ENCODE results near the gene PRSS58.
A peak's percentile ranks its signal among the peaks of the same experiment; 100 is the strongest.

The PRSS58 gene

GRCh38 chr7:142299237-142299781 is 41.5 kb upstream of the PRSS58 start:
- Histone ChIP-seq H3K4me1 (ENCODE audit: insufficient read depth, low read length) (peaks cover 40% of the 10 kb centered on the region), H3K36me3 (ENCODE audit: insufficient read depth, low read length) (no peaks in the 10 kb centered on the region), H4K20me1 (ENCODE audit: insufficient read depth, low read length) (no peaks in the 10 kb centered on the region), H3K27ac (ENCODE audit: low read length) (no peak overlapping the region), H3K9ac (ENCODE audit: low read depth, low read length) (no peak overlapping the region), H3K9me3 (ENCODE audit: insufficient read depth, low read length, severe bottlenecking) (no peaks in the 10 kb centered on the region), H2AFZ (ENCODE audit: low read depth, low read length) (no peak overlapping the region), H3K4me2 (ENCODE audit: insufficient read depth, low read length) (no peak overlapping the region), H3K27me3 (ENCODE audit: insufficient read depth, low read length, poor library complexity) (no peaks in the 10 kb centered on the region), H3K79me2 (ENCODE audit: insufficient read depth, low read length) (no peaks in the 10 kb centered on the region), H3K4me3 (ENCODE audit: low read depth in 1 of 2, low read length in 2 of 2) (no peak overlapping the region)
- DNase-seq (peak; percentile 21), ATAC-seq (ENCODE audit: insufficient read depth, low read depth) (no peak)
- TF ChIP-seq, protein P1, sequence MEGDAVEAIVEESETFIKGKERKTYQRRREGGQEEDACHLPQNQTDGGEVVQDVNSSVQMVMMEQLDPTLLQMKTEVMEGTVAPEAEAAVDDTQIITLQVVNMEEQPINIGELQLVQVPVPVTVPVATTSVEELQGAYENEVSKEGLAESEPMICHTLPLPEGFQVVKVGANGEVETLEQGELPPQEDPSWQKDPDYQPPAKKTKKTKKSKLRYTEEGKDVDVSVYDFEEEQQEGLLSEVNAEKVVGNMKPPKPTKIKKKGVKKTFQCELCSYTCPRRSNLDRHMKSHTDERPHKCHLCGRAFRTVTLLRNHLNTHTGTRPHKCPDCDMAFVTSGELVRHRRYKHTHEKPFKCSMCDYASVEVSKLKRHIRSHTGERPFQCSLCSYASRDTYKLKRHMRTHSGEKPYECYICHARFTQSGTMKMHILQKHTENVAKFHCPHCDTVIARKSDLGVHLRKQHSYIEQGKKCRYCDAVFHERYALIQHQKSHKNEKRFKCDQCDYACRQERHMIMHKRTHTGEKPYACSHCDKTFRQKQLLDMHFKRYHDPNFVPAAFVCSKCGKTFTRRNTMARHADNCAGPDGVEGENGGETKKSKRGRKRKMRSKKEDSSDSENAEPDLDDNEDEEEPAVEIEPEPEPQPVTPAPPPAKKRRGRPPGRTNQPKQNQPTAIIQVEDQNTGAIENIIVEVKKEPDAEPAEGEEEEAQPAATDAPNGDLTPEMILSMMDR (IDR thresholded peaks at IDR 0.05; ENCODE audit: borderline replicate concordance, extremely low read depth, low read length, poor library complexity, severe bottlenecking), result no peak

- TF ChIP-seq, protein P1 (IDR thresholded peaks at IDR 0.05; ENCODE audit: borderline replicate concordance, extremely low read depth, low read length, poor library complexity, severe bottlenecking), result no peak
- TF ChIP-seq EZH2 (IDR thresholded peaks at IDR 0.05; ENCODE audit: borderline replicate concordance, low read depth, low read length, severe bottlenecking), result no peak
- Histone ChIP-seq H3K27me3 (ENCODE audit: insufficient read depth, low read length, poor library complexity) (no peaks in the 10 kb centered on the region), H3K4me2 (ENCODE audit: insufficient read depth, low read length) (no peak overlapping the region)
These were observed 40.8 kb upstream of the PRSS58 start for GRCh38 chr7:142298627-142299026.

DNA sequence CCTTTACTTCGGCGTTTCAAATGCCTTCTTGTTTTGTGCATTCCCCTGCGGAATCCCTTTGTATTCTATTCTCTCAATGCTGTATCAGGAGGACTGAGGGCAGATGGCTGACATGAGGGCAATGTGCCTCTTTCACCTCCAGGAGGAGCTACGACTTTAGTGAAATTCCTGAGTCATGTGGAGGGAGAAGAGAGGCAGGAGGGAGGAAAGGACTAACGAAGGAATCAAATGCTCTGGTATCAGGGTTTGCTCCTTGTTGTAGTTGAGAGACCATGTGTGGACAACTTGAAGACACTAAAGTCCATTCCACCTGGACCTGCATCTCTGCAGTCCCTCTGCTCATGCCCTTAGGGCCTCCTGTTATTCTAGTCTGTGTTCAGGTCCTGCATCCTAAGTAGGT is 40.2 kb upstream of the PRSS58 start:
- Histone ChIP-seq H3K27ac (ENCODE audit: low read length) (no peak overlapping the region), H3K79me2 (ENCODE audit: insufficient read depth, low read length) (no peaks in the 10 kb centered on the region), H3K27me3 (ENCODE audit: insufficient read depth, low read length, poor library complexity) (no peaks in the 10 kb centered on the region), H3K4me3 (ENCODE audit: low read depth in 1 of 2, low read length in 2 of 2) (no peak overlapping the region), H3K9ac (ENCODE audit: low read depth, low read length) (no peak overlapping the region), H3K9me3 (ENCODE audit: insufficient read depth, low read length, severe bottlenecking) (no peaks in the 10 kb centered on the region), H3K4me1 (ENCODE audit: insufficient read depth, low read length) (peaks cover 30% of the 10 kb centered on the region), H2AFZ (ENCODE audit: low read depth, low read length) (no peak overlapping the region), H3K4me2 (ENCODE audit: insufficient read depth, low read length) (no peak overlapping the region), H4K20me1 (ENCODE audit: insufficient read depth, low read length) (no peaks in the 10 kb centered on the region), H3K36me3 (ENCODE audit: insufficient read depth, low read length) (no peaks in the 10 kb centered on the region)
- no peak for TF ChIP-seq EZH2 (IDR thresholded peaks at IDR 0.05; ENCODE audit: borderline replicate concordance, low read depth, low read length, severe bottlenecking)
- TF ChIP-seq, protein P1 (IDR thresholded peaks at IDR 0.05; ENCODE audit: borderline replicate concordance, extremely low read depth, low read length, poor library complexity, severe bottlenecking), result peak; percentile 68
- ATAC-seq (ENCODE audit: insufficient read depth, low read depth) (no peak), DNase-seq (peak; percentile 32)

More at GRCh38 chr7:142298627-142299026, 40.8 kb upstream of the PRSS58 start:
- Histone ChIP-seq H2AFZ (ENCODE audit: low read depth, low read length) (no peak overlapping the region), H3K9me3 (ENCODE audit: insufficient read depth, low read length, severe bottlenecking) (no peaks in the 10 kb centered on the region), H3K79me2 (ENCODE audit: insufficient read depth, low read length) (no peaks in the 10 kb centered on the region), H3K27ac (ENCODE audit: low read length) (no peak overlapping the region), H3K36me3 (ENCODE audit: insufficient read depth, low read length) (no peaks in the 10 kb centered on the region), H3K9ac (ENCODE audit: low read depth, low read length) (no peak overlapping the region), H3K4me1 (ENCODE audit: insufficient read depth, low read length) (peaks cover 33% of the 10 kb centered on the region), H3K4me3 (ENCODE audit: low read depth in 1 of 2, low read length in 2 of 2) (no peak overlapping the region), H4K20me1 (ENCODE audit: insufficient read depth, low read length) (no peaks in the 10 kb centered on the region)
- ATAC-seq (ENCODE audit: insufficient read depth, low read depth), result no peak
- DNase-seq, result no peak

- TF ChIP-seq EZH2 (IDR thresholded peaks at IDR 0.05; ENCODE audit: borderline replicate concordance, low read depth, low read length, severe bottlenecking), result no peak
- TF ChIP-seq, protein P1 (IDR thresholded peaks at IDR 0.05; ENCODE audit: borderline replicate concordance, extremely low read depth, low read length, poor library complexity, severe bottlenecking), result no peak
- H3K9me3 ChIP-seq (ENCODE audit: insufficient read depth, low read length, severe bottlenecking), result peaks cover 7% of the 10 kb centered on the region
- H3K4me3 ChIP-seq (ENCODE audit: low read depth in 1 of 2, low read length in 2 of 2), result no peak overlapping the region
- no peak for ATAC-seq (ENCODE audit: insufficient read depth, low read depth)
- peaks cover 9% of the 10 kb centered on the region for H3K27me3 ChIP-seq (ENCODE audit: insufficient read depth, low read length, poor library complexity)
- no peaks in the 10 kb centered on the region for H3K4me1 ChIP-seq (ENCODE audit: insufficient read depth, low read length)
- H3K4me2 ChIP-seq (ENCODE audit: insufficient read depth, low read length), result no peak overlapping the region
- H3K27ac ChIP-seq (ENCODE audit: low read length), result no peak overlapping the region
- no peak overlapping the region for H3K9ac ChIP-seq (ENCODE audit: low read depth, low read length)
- H2AFZ ChIP-seq (ENCODE audit: low read depth, low read length), result no peak overlapping the region
- H4K20me1 ChIP-seq (ENCODE audit: insufficient read depth, low read length), result no peaks in the 10 kb centered on the region
- no peaks in the 10 kb centered on the region for H3K79me2 ChIP-seq (ENCODE audit: insufficient read depth, low read length)
- no peak for DNase-seq
- H3K36me3 ChIP-seq (ENCODE audit: insufficient read depth, low read length), result no peaks in the 10 kb centered on the region
These were observed 22.4 kb upstream of the PRSS58 start for GRCh38 chr7:142280263-142280662.

All from DND-41 (cell line).